GM12891 (cell line): Measurements from ENCODE around the gene LCN10.

Experiments used
- POLR2A ChIP-seq: IDR thresholded peaks from 2 replicates; pipeline ENCODE4 v1.6.1; 2011; ENCODE audit warnings: low read depth, low read length, control low read depth
- POLR2AphosphoS5 ChIP-seq: IDR thresholded peaks from 2 replicates; pipeline ENCODE4 v1.6.1; 2011; ENCODE audit warnings: low read depth, low read length, control low read depth
- TAF1 ChIP-seq: IDR thresholded peaks from 2 replicates; pipeline ENCODE4 v1.6.1; 2011; ENCODE audit warnings: low read depth, low read length, control low read depth

GRCh38 chr9:136759001-136759400 is 16.3 kb upstream of the LCN10 start:
- TF ChIP-seq POLR2AphosphoS5 (no peak), POLR2A (no peak), TAF1 (no peak)
